ENCODE results near the gene ABLIM2. TPM values are rescaled to one million over a fixed set of nuclear protein-coding genes. Genes with fewer than 3 reads are reported as not detected.

The ABLIM2 gene
- total RNA-seq, 1 experiment from 2014 or later: 6.1 TPM

DNA sequence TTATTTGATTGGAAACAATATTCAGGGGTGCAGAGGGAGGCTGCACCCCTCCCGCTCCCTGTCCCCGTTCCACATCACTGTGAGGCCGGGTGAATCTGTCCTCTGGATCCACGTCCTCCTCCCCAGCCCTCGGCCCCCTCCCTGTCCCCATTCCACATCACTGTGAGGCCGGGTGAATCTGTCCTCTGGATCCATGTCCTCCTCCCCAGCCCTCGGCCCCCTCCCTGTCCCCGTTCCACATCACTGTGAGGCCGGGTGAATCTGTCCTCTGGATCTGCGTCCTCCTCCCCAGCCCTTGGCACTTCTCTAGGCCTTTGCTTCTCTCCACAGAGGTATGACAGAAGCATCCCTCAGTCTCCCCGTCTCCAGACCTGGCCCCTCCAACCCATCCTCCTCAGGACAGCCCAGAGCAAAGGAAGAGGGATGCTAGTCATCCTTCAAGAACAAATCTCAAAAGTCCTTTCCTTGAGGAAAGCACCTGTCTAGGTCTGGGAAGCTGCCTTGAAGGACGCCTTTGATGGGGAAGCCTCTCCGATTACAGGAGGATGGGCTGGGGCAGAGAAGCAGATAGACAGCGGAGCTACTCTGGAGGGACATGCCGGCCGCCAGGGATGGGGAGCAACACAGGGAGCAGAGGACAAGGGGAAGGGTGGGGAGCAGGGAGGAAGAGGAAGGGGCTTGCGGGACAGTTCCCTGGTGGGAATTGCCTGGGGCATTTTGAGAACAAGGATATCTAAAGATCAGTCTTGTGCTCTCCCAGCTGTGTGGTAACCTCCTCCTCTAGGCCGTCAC lies 208.1 kb downstream of the ABLIM2 start:
- CTCF ChIA-PET: no interaction called here
- Histone ChIP-seq H3K4me1 (ENCODE audit: control insufficient read depth in 1 of 2, insufficient read depth in 2 of 2, low read length in 2 of 2) (peaks cover 0 to 1% of the 10 kb centered on the region in 2 experiments; a peak in 1 of 4 replicates), H3K9me3 (ENCODE audit: control insufficient read depth in 1 of 2, insufficient read depth in 1 of 2, low read depth in 1 of 2, low read length in 2 of 2) (0 out of 4 replicates have a peak, but pooled peaks cover 3% of the 10 kb centered on the region in 2 experiments), H2AFZ (ENCODE audit: low read depth, low read length, poor library complexity, severe bottlenecking) (no peak overlapping the region), H3K9me2 (ENCODE audit: insufficient read depth) (no peaks in the 10 kb centered on the region), H3K79me2 (ENCODE audit: insufficient read depth, low read length) (no peaks in the 10 kb centered on the region), H3K27ac (ENCODE audit: low read depth, low read length) (no peak overlapping the region), H3K9ac (ENCODE audit: low read length) (no peak overlapping the region), H3K4me2 (ENCODE audit: low read length) (no peak overlapping the region), H4K20me1 (ENCODE audit: insufficient read depth) (no peaks in the 10 kb centered on the region), H3K36me3 (ENCODE audit: control insufficient read depth in 1 of 2, insufficient read depth in 2 of 2, low read length in 2 of 2) (no peaks in the 10 kb centered on the region), H3K4me3 (replicated peaks in 1 of 2; ENCODE audit: low read depth in 1 of 2, low read length in 2 of 2) (no peak overlapping the region), H3K27me3 (ENCODE audit: insufficient read depth, low read length) (no peaks in the 10 kb centered on the region)
- POLR2A ChIA-PET: interaction anchor here (0.9 to 1.3 kb wide), 2 partner anchors 9 to 10 kb away, joined by 3 read pairs; partner anchors contain the start of gene AFAP1
- no TSS peak for BruUV-seq (replicated peaks)
- RAD21 ChIA-PET (ENCODE audit: low non-redundant PET in 1 of 2, low total read pairs in 2 of 2, uncharacterized antibody in 2 of 2, unreplicated experiment in 2 of 2): no interaction called here
- ATAC-seq (no peak), DNase-seq (ENCODE audit: low read depth, low spot score) (no peak)
- intact Hi-C loops (cut with micrococcal nuclease): no loop called here
- TF ChIP-seq POLR2A (IDR thresholded peaks at IDR 0.05; ENCODE audit: borderline replicate concordance, extremely low read depth, insufficient read depth, insufficient read length): no peak
- TF ChIP-seq EGR1 (IDR thresholded peaks at IDR 0.05; ENCODE audit: low read depth): no peak
- TF ChIP-seq, protein P1, sequence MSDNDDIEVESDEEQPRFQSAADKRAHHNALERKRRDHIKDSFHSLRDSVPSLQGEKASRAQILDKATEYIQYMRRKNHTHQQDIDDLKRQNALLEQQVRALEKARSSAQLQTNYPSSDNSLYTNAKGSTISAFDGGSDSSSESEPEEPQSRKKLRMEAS (IDR thresholded peaks at IDR 0.05): no peak
- no peak for TF ChIP-seq CBX3 (IDR thresholded peaks at IDR 0.05; ENCODE audit: low read depth)
- TF ChIP-seq, protein P2, sequence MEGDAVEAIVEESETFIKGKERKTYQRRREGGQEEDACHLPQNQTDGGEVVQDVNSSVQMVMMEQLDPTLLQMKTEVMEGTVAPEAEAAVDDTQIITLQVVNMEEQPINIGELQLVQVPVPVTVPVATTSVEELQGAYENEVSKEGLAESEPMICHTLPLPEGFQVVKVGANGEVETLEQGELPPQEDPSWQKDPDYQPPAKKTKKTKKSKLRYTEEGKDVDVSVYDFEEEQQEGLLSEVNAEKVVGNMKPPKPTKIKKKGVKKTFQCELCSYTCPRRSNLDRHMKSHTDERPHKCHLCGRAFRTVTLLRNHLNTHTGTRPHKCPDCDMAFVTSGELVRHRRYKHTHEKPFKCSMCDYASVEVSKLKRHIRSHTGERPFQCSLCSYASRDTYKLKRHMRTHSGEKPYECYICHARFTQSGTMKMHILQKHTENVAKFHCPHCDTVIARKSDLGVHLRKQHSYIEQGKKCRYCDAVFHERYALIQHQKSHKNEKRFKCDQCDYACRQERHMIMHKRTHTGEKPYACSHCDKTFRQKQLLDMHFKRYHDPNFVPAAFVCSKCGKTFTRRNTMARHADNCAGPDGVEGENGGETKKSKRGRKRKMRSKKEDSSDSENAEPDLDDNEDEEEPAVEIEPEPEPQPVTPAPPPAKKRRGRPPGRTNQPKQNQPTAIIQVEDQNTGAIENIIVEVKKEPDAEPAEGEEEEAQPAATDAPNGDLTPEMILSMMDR (IDR thresholded peaks at IDR 0.05 in 2 of 3, conservative IDR thresholded peaks at IDR 0.05 in 1 of 3; ENCODE audit: borderline replicate concordance in 1 of 3, insufficient read depth in 1 of 3, low read depth in 2 of 3, low read length in 2 of 3): no peak
- TF ChIP-seq ZNF274 (IDR thresholded peaks at IDR 0.05; ENCODE audit: low read depth, low read length): no peak
